MCF 10A (cell line): Measurements from ENCODE around the gene RAI1. TPM values are rescaled to one million over a fixed set of nuclear protein-coding genes. Genes with fewer than 3 reads are reported as not detected.

Experiments
- BruUV-seq: library from RNA; stranded (reverse); fragments of 400-500 nt; replicated peaks from 2 replicates; lab custom pipeline; 2021; lab: Mats Ljungman, UMichigan
- CTCF ChIA-PET: fragments of 300-600 bp; sonication (Branson Sonifier 250); formaldehyde crosslinking; extraction: SDS; loops from one replicate; lab custom pipeline; 2021; ENCODE audit warnings: antibody characterized with exemption, inconsistent platforms; lab: Yijun Ruan, JAX
- POLR2A ChIA-PET: fragments of 300-600, 350-650 bp; sonication (Branson Sonifier 250); formaldehyde crosslinking; extraction: SDS; loops from one replicate; lab custom pipeline; 2020; ENCODE audit warnings: antibody characterized with exemption, inconsistent platforms; lab: Yijun Ruan, JAX
- DNase-seq: peaks from one replicate; pipeline ENCODE4 v3.0.0-alpha.2; 2018; ENCODE audit not compliant: unreplicated experiment
- H3K27ac Mint-ChIP-seq: one replicate; pipeline ENCODE4 v1.8.0; 2022; ENCODE audit warnings: mild to moderate bottlenecking, low read depth, mixed read lengths; ENCODE audit not compliant: unreplicated experiment
- H3K27me3 Mint-ChIP-seq: one replicate; pipeline ENCODE4 v1.8.0; 2022; ENCODE audit warnings: mixed read lengths; ENCODE audit not compliant: insufficient read depth, unreplicated experiment
- H3K36me3 Mint-ChIP-seq: one replicate; pipeline ENCODE4 v1.8.0; 2022; ENCODE audit warnings: mild to moderate bottlenecking, moderate library complexity, mixed read lengths; ENCODE audit not compliant: insufficient read depth, unreplicated experiment
- H3K4me1 Mint-ChIP-seq: one replicate; pipeline ENCODE4 v1.8.0; 2022; ENCODE audit warnings: mixed read lengths; ENCODE audit not compliant: insufficient read depth, unreplicated experiment
- H3K4me3 Mint-ChIP-seq: one replicate; pipeline ENCODE4 v1.8.0; 2022; ENCODE audit warnings: mild to moderate bottlenecking, moderate library complexity, mixed read lengths; ENCODE audit not compliant: unreplicated experiment
- H3K9me3 Mint-ChIP-seq: one replicate; pipeline ENCODE4 v1.8.0; 2022; ENCODE audit warnings: mixed read lengths; ENCODE audit not compliant: unreplicated experiment
- CTCF ChIP-seq: fragments of 200-600 bp; IDR thresholded peaks from one replicate; pipeline ENCODE4 v1.8.0; 2022; ENCODE audit warnings: antibody characterized with exemption, mild to moderate bottlenecking; ENCODE audit not compliant: unreplicated experiment
- intact Hi-C: fragments of 100-400 bp; cut with micrococcal nuclease; formaldehyde crosslinking; loops from 2 replicates; pipeline ENCODE4 v1.14.1; 2022
- total RNA-seq: library from RNA; stranded (reverse); gene quantifications from 2 replicates; pipeline ENCODE4 v1.2.3, GENCODE V29; 2022

Gene RAI1
- total RNA-seq, 1 experiment from 2014 or later, result 30.4 TPM

DNA sequence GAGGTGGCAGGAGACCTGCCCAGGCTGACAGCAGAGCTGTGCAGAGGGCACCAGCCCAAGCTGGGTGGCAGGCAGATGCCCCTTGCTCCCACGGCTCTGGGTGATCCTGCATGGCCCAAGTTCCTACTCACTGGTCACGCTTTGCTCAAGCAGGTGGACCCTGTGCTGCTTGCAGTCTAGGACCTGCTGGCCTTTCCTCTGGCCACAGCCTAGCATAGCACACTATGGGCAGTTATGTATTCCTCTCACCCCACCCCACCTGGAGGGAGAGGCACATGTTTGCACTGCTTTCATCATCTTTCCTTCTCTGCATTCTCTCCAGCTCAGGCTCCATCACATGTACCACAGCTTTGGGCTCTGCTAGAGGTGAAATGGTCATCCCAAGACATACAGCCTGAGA lies 175.1 kb downstream of the RAI1 start:
- Mint-ChIP-seq H3K4me3 (no peak overlapping the region), H3K27me3 (no peaks in the 10 kb centered on the region), H3K36me3 (peaks cover 33% of the 10 kb centered on the region), H3K9me3 (no peaks in the 10 kb centered on the region), H3K4me1 (peaks cover 6% of the 10 kb centered on the region), H3K27ac (no peak overlapping the region)
- ChIA-PET CTCF (interaction anchor here (0.6 to 9.8 kb wide), 5 partner anchors 14 to 177 kb away, joined by 3 to 92 read pairs (median 5); no protein-coding TSS in a partner anchor), POLR2A (interaction anchor here (0.8 to 5.3 kb wide), 2 partner anchors 19 to 161 kb away, joined by 3 to 31 read pairs; partner anchors contain the start of gene SREBF1)
- no TSS peak for BruUV-seq
- no peak for DNase-seq
- intact Hi-C loops, result loop anchor here (1.0 kb wide), 1 partner anchor 44 kb away; no protein-coding TSS in a partner anchor
- no peak for TF ChIP-seq CTCF

DNA sequence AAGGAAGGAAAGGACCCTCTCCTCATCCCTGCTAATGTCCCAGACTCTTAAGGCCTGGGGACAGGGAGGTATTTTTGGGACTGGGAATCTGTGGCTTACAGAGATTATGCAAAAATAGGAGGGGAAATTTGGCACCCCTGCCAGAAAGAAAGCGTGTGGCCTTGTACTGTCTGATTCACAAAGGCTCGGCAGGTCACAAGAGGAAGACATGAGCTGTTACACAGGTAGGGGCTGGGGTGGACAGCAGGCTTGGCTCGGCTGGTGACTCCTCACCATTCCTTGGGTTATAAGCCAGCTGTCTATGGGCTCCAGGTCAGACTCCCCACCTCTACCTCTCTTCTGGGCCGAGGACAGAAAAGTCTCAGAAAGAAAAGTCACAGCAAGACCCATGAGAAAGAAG lies 176.2 kb downstream of the RAI1 start:
- CTCF ChIA-PET, result interaction anchor here (1.2 to 9.8 kb wide), 4 partner anchors 15 to 177 kb away, joined by 3 to 92 read pairs (median 22); no protein-coding TSS in a partner anchor

GRCh38 chr17:17859909-17860765 lies 178.9 kb downstream of the RAI1 start:
- ChIA-PET POLR2A (interaction anchor here (0.6 to 1.5 kb wide), 4 partner anchors 24 to 167 kb away, joined by 3 to 7 read pairs (median 4); partner anchors contain the start of gene SREBF1), CTCF (interaction anchor here (0.5 to 9.8 kb wide), 20 partner anchors 8 to 544 kb away, joined by 3 to 92 read pairs (median 4); partner anchors contain the start of gene RAI1)
- no peaks in the 10 kb centered on the region for H3K27me3 Mint-ChIP-seq
- peak; percentile 94 for TF ChIP-seq CTCF
- peaks cover 5% of the 10 kb centered on the region for H3K4me1 Mint-ChIP-seq
- intact Hi-C loops, result loop anchor here (1.0 kb wide), 2 partner anchors 48 to 179 kb away; partner anchors contain the start of gene RAI1
- DNase-seq, result peak; percentile 70
- no peak overlapping the region for H3K4me3 Mint-ChIP-seq
- H3K36me3 Mint-ChIP-seq, result peaks cover 27% of the 10 kb centered on the region
- H3K9me3 Mint-ChIP-seq, result no peaks in the 10 kb centered on the region
- no TSS peak for BruUV-seq
- no peak overlapping the region for H3K27ac Mint-ChIP-seq

More for the DNA sequence above, 176.2 kb downstream of the RAI1 start:
- no peak overlapping the region for H3K27ac Mint-ChIP-seq
- H3K27me3 Mint-ChIP-seq, result no peaks in the 10 kb centered on the region
- POLR2A ChIA-PET, result interaction anchor here (0.7 to 1.4 kb wide), 2 partner anchors 21 to 182 kb away, joined by 3 to 5 read pairs; partner anchors contain the start of gene SREBF1
- peaks cover 6% of the 10 kb centered on the region for H3K4me1 Mint-ChIP-seq
- no TSS peak for BruUV-seq
- H3K9me3 Mint-ChIP-seq, result no peaks in the 10 kb centered on the region
- H3K4me3 Mint-ChIP-seq, result no peak overlapping the region
- TF ChIP-seq CTCF, result no peak
- peaks cover 33% of the 10 kb centered on the region for H3K36me3 Mint-ChIP-seq
- intact Hi-C loops, result no loop called here
- DNase-seq, result no peak

- peaks cover 5% of the 10 kb centered on the region for H3K4me1 Mint-ChIP-seq
- no TSS peak for BruUV-seq
- POLR2A ChIA-PET, result interaction anchor here (1.0 to 1.5 kb wide), 3 partner anchors 25 to 49 kb away, joined by 3 to 7 read pairs (median 5); partner anchors contain the start of gene SREBF1
- DNase-seq, result no peak
- no peak overlapping the region for H3K27ac Mint-ChIP-seq
- intact Hi-C loops, result loop anchor here (1.0 kb wide), 2 partner anchors 48 to 179 kb away; partner anchors contain the start of gene RAI1
- CTCF ChIA-PET, result interaction anchor here (0.5 to 9.8 kb wide), 14 partner anchors 8 to 544 kb away, joined by 3 to 92 read pairs (median 4); partner anchors contain the start of gene RAI1
- H3K4me3 Mint-ChIP-seq, result no peak overlapping the region
- TF ChIP-seq CTCF, result no peak
- peaks cover 33% of the 10 kb centered on the region for H3K36me3 Mint-ChIP-seq
- no peaks in the 10 kb centered on the region for H3K9me3 Mint-ChIP-seq
- H3K27me3 Mint-ChIP-seq, result no peaks in the 10 kb centered on the region
These were observed 179.5 kb downstream of the RAI1 start for GRCh38 chr17:17860766-17861107.
